Activated T-helper 2 cell treated with anti-CD3 and anti-CD28 coated beads, Interferon-gamma antibody, Interleukin-2, Interleukin-4, amounts not matched to agents 10 μg/mL and 5 μg/mL and 100 μg/mL, durations not matched to agents 14 hours and 24 hours and 36 hours (primary cell): Measurements from ENCODE around the gene CRKL. TPM values are rescaled to one million over a fixed set of nuclear protein-coding genes. Genes with fewer than 3 reads are reported as not detected.
"Not testable (repeated sequence)": the region's sequence is repeated elsewhere in the genome, so short reads cannot be mapped to it uniquely, and the experiment has no call there.

Experiments used
- DNase-seq: peaks from one replicate; pipeline ENCODE4 v3.0.0; 2021; ENCODE audit warnings: low spot score
- H3K27ac Mint-ChIP-seq: one replicate; pipeline ENCODE4 v1.8.0; 2021; ENCODE audit warnings: mixed read lengths
- H3K27me3 Mint-ChIP-seq: one replicate; pipeline ENCODE4 v1.8.0; 2021; ENCODE audit warnings: low read depth, mixed read lengths
- H3K36me3 Mint-ChIP-seq: one replicate; pipeline ENCODE4 v1.8.0; 2021; ENCODE audit warnings: low read depth, mixed read lengths
- H3K4me1 Mint-ChIP-seq: one replicate; pipeline ENCODE4 v1.8.0; 2021; ENCODE audit warnings: low read depth, mixed read lengths
- H3K4me3 Mint-ChIP-seq: one replicate; pipeline ENCODE4 v1.8.0; 2021; ENCODE audit warnings: low read depth, mild to moderate bottlenecking, moderate library complexity, mixed read lengths
- H3K9me3 Mint-ChIP-seq: one replicate; pipeline ENCODE4 v1.8.0; 2021; ENCODE audit warnings: mixed read lengths
- intact Hi-C: fragments of 100-400 bp; cut with micrococcal nuclease; formaldehyde crosslinking; loops from one replicate; pipeline ENCODE4 v1.15.1; 2023
- total RNA-seq: library from RNA; stranded (reverse); gene quantifications from 2 replicates; pipeline ENCODE4 v1.2.3, GENCODE V29; 2022

CRKL gene
- total RNA-seq, 1 donor from 2014 or later, result 79.2 TPM

GRCh38 chr22:20963201-20964052 is 46.2 kb downstream of the CRKL start:
- Mint-ChIP-seq H3K27ac (no peak overlapping the region), H3K27me3 (peaks cover 26% of the 10 kb centered on the region), H3K9me3 (no peaks in the 10 kb centered on the region), H3K4me3 (no peak overlapping the region), H3K36me3 (no peaks in the 10 kb centered on the region), H3K4me1 (peaks cover 9% of the 10 kb centered on the region)
- intact Hi-C loops, result no loop called here
- DNase-seq, result no peak

- H3K36me3 Mint-ChIP-seq, result no peaks in the 10 kb centered on the region
Measured at GRCh38 chr22:20964090-20964798, 47.0 kb downstream of the CRKL start.

GRCh38 chr22:20964799-20965103 is 47.5 kb downstream of the CRKL start:
- no peak for DNase-seq
- H3K4me1 Mint-ChIP-seq, result peaks cover 9% of the 10 kb centered on the region
- intact Hi-C loops, result no loop called here
- peaks cover 25% of the 10 kb centered on the region for H3K27me3 Mint-ChIP-seq
- H3K27ac Mint-ChIP-seq, result no peak overlapping the region
- peak overlapping the region; percentile 55 for H3K4me3 Mint-ChIP-seq
- H3K36me3 Mint-ChIP-seq, result no peaks in the 10 kb centered on the region
- no peaks in the 10 kb centered on the region for H3K9me3 Mint-ChIP-seq

More at GRCh38 chr22:20964090-20964798, 47.0 kb downstream of the CRKL start:
- DNase-seq, result no peak
- peaks cover 9% of the 10 kb centered on the region for H3K4me1 Mint-ChIP-seq
- intact Hi-C loops, result no loop called here
- H3K27ac Mint-ChIP-seq, result no peak overlapping the region
- H3K9me3 Mint-ChIP-seq, result no peaks in the 10 kb centered on the region
- peaks cover 25% of the 10 kb centered on the region for H3K27me3 Mint-ChIP-seq
- H3K4me3 Mint-ChIP-seq, result peak overlapping the region; percentile 55

GRCh38 chr22:20965104-20965887 is 48.1 kb downstream of the CRKL start:
- H3K4me3 Mint-ChIP-seq, result no peak overlapping the region
- H3K27me3 Mint-ChIP-seq, result peaks cover 24% of the 10 kb centered on the region
- no peak for DNase-seq
- H3K36me3 Mint-ChIP-seq, result no peaks in the 10 kb centered on the region
- H3K4me1 Mint-ChIP-seq, result peaks cover 9% of the 10 kb centered on the region
- H3K27ac Mint-ChIP-seq, result no peak overlapping the region
- no peaks in the 10 kb centered on the region for H3K9me3 Mint-ChIP-seq
- intact Hi-C loops, result no loop called here

GRCh38 chr22:20965888-20966855 is 49.0 kb downstream of the CRKL start:
- no peak for DNase-seq
- H3K27ac Mint-ChIP-seq, result no peak overlapping the region
- H3K36me3 Mint-ChIP-seq, result no peaks in the 10 kb centered on the region
- H3K4me3 Mint-ChIP-seq, result no peak overlapping the region
- peaks cover 20% of the 10 kb centered on the region for H3K27me3 Mint-ChIP-seq
- H3K9me3 Mint-ChIP-seq, result no peaks in the 10 kb centered on the region
- H3K4me1 Mint-ChIP-seq, result peaks cover 9% of the 10 kb centered on the region
- intact Hi-C loops, result no loop called here

GRCh38 chr22:20966883-20967696 is 49.9 kb downstream of the CRKL start, which contains the start of gene AIFM3:
AIFM3 (plus strand) TSS chr22:20967255; CDS start chr22:20967945, 690 bp downstream.
- H3K36me3 Mint-ChIP-seq, result no peaks in the 10 kb centered on the region
- peaks cover 20% of the 10 kb centered on the region for H3K27me3 Mint-ChIP-seq
- no peak within 1 kb of the TSS for H3K4me3 Mint-ChIP-seq
- no peak within 1 kb of the TSS for H3K27ac Mint-ChIP-seq
- no peak for DNase-seq
- peaks cover 7% of the 10 kb centered on the region for H3K4me1 Mint-ChIP-seq
- no peaks in the 10 kb centered on the region for H3K9me3 Mint-ChIP-seq
- intact Hi-C loops, result no loop called here

GRCh38 chr22:20967697-20968211 is 50.5 kb downstream of the CRKL start:
- no peaks in the 10 kb centered on the region for H3K9me3 Mint-ChIP-seq
- intact Hi-C loops, result no loop called here
- peaks cover 20% of the 10 kb centered on the region for H3K27me3 Mint-ChIP-seq
- no peak overlapping the region for H3K4me3 Mint-ChIP-seq
- peaks cover 5% of the 10 kb centered on the region for H3K4me1 Mint-ChIP-seq
- H3K27ac Mint-ChIP-seq, result no peak overlapping the region
- no peaks in the 10 kb centered on the region for H3K36me3 Mint-ChIP-seq
- DNase-seq, result no peak

GRCh38 chr22:20968281-20968977 is 51.2 kb downstream of the CRKL start:
- H3K4me3 Mint-ChIP-seq, result no peak overlapping the region
- peaks cover 5% of the 10 kb centered on the region for H3K4me1 Mint-ChIP-seq
- intact Hi-C loops, result no loop called here
- no peaks in the 10 kb centered on the region for H3K36me3 Mint-ChIP-seq
- no peak for DNase-seq
- H3K9me3 Mint-ChIP-seq, result no peaks in the 10 kb centered on the region
- no peak overlapping the region for H3K27ac Mint-ChIP-seq
- H3K27me3 Mint-ChIP-seq, result peaks cover 16% of the 10 kb centered on the region

GRCh38 chr22:20970939-20971657 is 53.9 kb downstream of the CRKL start:
- Mint-ChIP-seq H3K9me3 (no peaks in the 10 kb centered on the region), H3K27ac (no peak overlapping the region), H3K36me3 (no peaks in the 10 kb centered on the region), H3K27me3 (peaks cover under 1% of the 10 kb centered on the region), H3K4me3 (no peak overlapping the region), H3K4me1 (no peaks in the 10 kb centered on the region)
- DNase-seq, result no peak
- intact Hi-C loops, result no loop called here

GRCh38 chr22:20972014-20972694 is 54.9 kb downstream of the CRKL start:
- H3K4me3 Mint-ChIP-seq, H3K36me3 Mint-ChIP-seq, H3K27me3 Mint-ChIP-seq, H3K4me1 Mint-ChIP-seq, H3K27ac Mint-ChIP-seq, intact Hi-C loops, H3K9me3 Mint-ChIP-seq, DNase-seq: not testable (repeated sequence)
